Stimulated activated CD8-positive, alpha-beta memory T cell treated with anti-CD3 and anti-CD28 coated beads, Interleukin-15, amount 100 ng/mL, for 1 hour (primary cell): ENCODE measurements around the gene NPFFR2.
"Not testable (repeated sequence)": the region's sequence is repeated elsewhere in the genome, so short reads cannot be mapped to it uniquely, and the experiment has no call there.

ENCODE experiments used
- DNase-seq: peaks from one replicate; pipeline ENCODE4 v3.0.0-alpha.2; 2020; ENCODE audit warnings: low read depth

The NPFFR2 gene

DNA sequence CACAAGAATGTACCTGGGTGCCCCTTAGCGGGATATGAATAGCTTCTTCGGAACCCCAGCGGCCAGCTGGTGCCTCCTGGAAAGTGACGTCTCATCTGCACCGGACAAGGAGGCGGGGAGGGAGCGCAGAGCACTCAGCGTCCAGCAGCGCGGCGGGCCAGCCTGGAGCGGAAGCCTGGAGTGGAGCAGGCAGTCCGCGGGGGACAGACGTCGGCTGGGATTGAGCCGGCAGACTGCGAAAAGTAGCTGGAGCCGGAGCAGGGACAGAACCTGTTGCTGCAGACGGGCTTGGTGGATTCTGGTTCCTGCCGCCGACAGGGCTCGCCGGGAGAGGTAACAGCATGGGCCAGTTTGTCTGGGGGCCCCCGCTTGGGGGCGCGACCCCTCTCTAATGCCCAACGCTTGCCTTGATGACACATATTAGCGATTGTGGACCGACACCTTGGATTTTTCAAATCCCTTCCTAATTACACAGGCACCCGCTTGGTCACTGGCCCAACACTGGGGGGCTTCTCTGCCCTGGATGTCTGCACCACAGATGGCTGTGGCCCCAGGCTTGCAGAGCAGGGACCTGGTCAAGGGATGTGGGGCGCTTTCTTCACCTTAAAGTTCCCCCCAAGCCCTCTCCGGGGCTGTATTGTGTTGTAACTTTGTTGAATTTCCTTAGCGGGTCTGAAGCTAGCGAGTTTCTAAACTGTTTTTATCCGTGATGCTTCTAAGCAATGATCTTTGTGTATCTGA, at the start of gene NPFFR2:
Gene NPFFR2 (plus strand): TSS at position 133 of the 741 bp plus-strand sequence. CDS start 96,592 bp downstream, outside the sequence.
- no peak for DNase-seq

DNA sequence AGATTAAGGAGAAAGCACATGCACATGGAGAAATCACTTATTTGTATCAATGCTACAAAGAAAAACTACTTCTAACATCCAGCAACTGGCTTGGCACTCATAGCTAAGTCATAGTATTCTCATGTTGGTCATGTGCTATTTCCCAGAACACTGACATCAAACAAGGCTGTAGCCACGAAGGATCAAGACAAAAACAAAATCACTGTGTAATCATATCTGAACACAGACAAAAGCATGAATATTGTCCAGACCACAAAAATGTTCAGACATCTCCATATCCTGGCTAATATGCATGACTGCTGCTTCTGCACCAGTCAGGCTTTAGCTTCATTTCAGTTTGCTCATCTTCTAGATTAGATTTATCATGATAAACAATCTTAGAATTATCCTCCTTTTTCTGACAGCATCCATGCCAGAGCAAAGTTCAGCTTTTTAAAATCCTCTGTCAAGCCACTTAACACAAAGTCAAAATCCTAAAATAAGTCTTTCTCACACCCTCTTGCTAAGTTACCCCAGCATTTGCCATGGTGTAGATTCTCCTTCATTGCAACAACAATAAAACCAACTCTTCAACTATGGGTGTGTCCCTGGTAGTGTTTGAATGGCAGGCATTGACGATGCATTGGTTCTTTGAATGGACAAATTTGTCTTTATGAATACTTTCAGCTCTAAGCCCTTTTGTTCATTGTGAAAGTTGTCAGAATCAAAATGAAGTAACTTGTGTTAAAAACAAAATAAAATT, 39.1 kb upstream of the NPFFR2 start:
- DNase-seq: no peak

DNA sequence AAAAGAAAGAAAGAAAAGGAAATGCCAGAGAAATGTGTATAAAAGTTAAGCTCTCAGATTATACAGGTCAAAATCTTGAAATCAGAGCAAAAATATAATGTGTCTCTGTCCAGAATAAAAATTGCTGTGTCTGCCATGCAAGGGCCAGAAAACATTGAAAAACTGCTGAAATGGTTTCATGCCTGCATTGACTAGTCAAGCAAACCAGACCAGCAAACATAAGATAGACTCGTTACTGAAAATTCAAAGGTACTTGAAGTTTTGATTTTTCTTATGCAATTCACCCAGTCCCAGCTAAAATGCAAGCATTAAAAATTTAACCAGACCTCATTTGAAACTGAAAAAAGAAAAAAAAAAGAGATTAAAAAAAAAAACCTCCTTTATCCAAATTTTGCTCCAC, 37.2 kb upstream of the NPFFR2 start:
- DNase-seq: no peak

DNA sequence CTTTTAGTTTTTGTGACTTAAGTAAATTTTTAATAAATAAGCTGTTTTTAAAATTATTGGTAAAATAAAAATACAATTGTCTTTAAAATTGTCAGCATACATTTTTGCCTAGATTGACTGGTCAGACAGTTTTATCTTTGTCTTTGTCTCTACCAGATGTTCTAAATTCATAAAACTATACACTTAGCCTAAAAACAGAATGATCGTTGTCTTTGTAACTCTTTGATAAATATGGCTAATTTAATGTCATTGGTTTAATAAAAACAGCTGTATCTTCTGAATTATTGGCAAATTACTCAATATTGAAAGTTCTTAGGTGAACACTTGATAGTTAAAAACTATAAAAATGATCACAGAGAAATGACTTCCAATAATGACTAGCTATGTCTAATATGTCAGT, 36.5 kb upstream of the NPFFR2 start:
- DNase-seq: no peak

DNA sequence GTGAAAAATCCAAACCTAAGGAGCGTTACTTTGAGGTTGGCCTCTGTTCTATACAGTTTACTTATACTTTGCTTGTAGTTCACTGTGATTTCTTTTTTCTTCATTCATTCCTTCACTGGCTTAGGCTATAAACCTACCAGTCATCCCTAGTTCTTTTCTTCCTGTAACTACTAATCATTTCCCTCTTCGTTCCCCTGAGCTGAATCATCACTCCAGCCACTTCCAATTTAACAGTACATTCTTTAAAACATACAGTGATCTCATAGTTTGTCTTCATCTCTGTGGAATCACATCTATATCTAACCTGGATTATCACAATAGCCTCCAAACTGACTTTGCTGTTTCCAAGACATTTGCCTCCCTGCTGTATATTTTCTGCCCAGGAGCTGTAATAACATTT, 25.2 kb upstream of the NPFFR2 start:
- DNase-seq: no peak

DNA sequence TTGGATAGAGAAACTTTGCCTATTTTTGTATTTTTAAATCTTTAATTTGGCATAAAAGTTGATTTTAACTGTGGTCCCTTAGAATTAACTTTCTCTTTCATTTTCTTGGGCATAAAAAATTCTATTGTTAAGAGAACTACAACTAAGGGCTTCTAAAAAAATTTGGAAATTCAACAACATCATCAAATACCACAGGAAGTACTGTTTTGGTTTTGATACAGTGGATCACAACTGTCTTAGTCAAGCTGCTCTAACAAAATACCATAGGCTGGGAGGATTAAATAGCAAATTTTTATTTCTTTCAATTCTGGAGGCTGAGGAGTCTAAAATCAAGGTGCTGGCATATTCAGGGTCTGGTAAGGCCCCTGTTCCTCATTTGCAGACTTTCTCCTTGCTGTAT, 19.9 kb upstream of the NPFFR2 start:
- DNase-seq: no peak

DNA sequence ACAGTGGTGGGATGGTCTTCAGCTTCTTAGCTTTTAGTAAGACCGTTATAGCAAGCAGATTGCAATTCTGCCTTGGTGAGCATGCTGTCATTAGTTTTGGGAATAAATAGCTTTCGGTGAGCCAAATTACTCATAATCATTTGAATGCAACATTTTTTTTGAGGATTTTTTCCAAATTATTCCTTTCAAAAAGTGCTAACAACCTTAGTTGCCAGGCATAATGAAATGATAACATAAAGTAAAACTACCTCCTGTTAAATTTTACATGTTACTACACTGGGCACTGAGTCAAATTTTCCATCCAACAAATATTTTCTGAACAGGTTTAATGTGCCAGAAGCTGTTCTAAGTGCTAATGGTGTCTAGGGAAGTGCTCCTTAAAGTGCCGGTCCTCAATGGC, 15.8 kb upstream of the NPFFR2 start:
- DNase-seq: no peak

DNA sequence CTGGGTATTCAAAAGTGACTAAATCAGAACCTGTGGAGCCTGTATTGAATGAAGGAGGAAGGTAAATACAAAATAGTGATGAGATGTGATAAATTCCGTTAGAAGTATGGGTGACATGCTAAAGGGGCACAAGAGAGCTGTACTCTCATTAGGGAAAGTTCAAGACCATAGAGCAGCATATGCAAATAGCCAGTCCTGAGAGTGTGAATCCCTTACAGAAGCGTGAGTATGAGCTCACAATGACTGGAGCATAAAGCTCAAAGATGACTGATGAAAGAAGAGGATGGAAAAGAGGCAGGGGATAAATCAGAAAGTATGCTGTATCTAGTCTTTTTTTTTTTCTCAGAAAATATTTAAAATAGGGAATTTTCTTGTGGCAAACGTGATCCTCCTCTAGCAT, 12.1 kb upstream of the NPFFR2 start:
- DNase-seq: no peak

DNA sequence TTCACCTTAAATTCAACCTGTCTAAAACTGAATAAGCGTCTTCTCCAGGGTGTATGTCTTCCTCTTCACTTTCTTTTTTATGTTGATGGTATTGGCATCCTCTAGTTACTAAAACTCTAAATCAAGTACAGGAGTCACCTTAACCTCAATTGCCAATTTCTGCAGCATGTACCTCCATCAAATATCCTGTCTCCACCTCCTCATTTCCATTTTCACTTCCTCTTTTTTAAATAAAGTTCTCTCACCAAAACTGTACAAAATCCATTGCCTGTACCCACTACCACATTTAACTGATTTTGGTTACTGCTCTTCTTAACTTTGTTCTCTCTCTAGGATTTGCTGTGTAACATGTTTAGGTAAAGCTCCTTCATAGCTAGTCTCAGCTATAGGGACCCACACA, 9.2 kb upstream of the NPFFR2 start:
- no peak for DNase-seq

DNA sequence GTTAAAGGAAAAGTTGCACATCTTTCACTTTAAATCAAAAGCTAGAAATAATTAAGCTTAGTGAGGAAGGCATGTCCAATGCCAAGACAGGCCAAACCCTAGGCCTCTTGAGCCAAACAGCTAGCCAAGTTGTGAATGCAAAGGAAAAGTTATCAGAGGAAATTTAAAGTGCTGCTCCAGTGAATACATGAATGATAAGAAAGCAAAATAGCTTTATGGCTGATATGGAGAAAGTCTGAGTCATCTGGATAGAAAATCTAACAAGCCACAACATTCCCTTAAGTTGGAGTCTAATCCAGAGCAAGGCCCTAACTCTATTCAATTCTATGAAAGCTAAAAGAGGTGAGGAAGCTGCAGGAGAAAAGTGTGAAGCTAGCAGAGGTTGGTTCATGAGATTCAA, 23.8 kb downstream of the NPFFR2 start:
- DNase-seq: no peak

DNA sequence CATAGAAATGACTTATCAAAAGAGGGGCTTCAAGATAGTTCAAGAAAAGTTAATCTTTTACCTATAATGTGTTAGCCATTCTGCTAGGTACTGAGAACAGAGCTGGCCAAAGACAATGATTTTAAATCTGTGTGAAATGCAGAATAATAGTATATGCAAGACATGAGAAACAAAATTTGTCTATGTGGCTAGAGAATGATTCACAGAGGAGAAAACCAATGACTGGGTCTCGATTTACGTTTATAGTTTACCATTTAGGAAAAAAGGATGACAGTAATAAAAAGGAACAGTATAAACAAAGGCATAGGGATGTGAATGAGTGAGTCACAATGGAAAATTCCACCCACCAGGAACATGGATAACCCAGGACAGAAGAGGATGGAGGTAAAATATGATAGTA, 31.9 kb downstream of the NPFFR2 start:
- DNase-seq: no peak

DNA sequence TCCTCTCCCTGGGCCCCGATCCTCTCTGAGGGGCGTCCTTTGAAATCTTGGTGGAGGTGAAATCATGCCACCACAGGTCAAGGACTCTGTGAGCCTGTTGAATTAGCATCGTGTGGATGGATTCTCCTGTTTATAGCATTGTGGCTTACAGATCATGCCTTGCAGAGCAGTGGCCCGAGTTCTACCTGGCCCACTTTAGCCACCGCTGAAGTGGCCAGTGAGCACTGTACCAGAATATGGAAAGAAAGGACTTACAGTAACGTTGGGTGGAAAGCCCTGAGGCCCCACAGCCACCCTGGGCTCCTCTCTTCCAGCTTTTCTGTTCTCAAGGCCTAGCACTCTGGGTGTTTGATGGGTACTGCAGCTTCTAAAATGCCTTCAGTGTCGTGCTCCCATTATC, 35.3 kb downstream of the NPFFR2 start:
- DNase-seq: no peak

DNA sequence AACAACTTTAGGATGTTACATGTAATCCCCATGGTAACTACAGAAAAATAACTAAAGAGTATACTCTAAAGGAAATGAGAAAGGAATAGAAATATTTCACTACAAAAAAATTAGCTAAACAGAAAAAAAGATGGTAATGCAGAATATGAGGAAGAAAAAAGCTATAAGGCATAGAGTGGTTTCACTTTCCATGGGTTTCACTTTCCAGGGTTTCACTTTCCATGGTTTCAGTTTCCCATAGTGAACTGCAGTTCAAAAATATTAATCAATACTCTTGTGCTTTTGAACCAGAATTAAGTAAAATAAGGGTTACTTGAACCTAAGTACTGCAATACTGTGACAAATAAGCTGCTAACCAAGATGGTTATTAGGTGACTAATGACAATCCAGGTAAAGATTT, 42.0 kb downstream of the NPFFR2 start:
- no peak for DNase-seq

DNA sequence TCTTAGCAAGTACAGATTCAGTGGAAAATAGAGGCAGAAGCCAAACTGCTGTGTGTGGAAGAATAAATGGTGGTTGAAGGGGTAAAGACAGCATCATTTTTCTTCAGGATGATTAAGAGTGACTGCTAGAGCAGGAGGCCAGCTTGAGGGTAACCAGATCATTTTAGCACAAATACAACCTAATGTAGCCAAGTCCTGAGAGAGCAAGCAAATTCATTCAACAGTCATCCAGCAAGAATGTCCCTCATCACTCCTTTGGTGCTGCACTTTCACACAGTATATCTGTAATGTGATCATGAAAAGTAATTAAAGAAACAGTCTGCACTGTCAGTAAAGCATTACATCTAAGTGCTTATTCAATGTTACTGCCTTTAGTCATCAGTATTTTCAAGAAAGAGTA, 44.8 kb downstream of the NPFFR2 start:
- DNase-seq: no peak

DNA sequence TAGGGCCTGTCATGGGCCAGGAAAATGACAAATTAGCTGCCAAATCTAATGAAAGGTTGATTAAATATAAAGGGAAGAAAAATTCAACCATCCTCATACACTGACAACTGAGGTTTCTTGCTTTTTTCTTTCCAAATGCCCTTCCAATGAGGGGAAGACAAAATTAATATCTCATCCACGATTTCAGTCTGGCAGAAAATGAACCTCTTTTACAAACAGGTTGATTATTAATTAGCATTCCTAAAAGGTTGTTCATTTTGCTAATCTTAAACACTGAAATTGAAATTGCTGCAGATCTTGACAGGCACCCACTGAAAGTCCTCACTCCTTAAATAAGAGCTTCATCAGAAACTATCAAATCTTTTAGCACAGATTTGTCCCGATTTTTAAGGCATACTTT, 45.5 kb downstream of the NPFFR2 start:
- no peak for DNase-seq

DNA sequence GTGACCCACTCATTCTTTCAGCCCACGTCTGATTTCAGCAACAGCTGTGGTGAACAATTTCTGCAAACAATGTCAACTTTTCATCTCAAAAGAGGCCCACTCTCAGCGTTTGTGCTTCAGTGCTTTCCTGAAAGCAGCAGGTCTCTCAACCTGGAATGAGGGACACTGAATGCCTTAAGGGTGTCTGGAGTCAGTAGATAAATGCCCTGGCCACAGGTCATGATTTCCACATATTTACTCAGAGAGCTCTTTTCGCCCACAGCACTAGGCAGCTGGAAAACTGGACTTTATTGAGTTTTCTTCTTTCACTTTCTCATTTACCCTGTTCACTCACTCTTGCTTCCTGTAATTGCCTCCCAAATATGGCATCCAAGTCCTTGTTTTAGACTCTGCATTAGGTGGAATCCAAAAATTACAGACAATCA, 52.8 kb downstream of the NPFFR2 start:
- DNase-seq: no peak

DNA sequence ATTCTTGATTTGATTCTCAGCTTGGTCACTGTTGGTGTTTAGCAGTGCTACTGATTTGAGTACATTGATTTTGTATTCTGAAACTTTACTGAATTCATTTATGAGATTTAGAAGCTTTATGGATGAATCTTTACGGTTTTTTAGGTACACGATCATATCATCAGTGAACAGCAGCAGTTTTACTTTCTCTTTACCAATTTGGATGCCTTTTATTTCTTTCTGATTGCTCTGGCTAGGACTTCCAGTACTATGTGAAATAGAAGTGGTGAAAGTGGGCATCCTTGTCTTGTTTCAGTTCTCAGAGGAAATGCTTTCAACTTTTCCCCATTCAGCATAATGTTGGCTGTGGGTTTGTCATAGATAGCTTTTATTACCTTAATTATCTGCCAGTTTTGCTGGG, 58.8 kb downstream of the NPFFR2 start:
- not testable (repeated sequence) for DNase-seq

DNA sequence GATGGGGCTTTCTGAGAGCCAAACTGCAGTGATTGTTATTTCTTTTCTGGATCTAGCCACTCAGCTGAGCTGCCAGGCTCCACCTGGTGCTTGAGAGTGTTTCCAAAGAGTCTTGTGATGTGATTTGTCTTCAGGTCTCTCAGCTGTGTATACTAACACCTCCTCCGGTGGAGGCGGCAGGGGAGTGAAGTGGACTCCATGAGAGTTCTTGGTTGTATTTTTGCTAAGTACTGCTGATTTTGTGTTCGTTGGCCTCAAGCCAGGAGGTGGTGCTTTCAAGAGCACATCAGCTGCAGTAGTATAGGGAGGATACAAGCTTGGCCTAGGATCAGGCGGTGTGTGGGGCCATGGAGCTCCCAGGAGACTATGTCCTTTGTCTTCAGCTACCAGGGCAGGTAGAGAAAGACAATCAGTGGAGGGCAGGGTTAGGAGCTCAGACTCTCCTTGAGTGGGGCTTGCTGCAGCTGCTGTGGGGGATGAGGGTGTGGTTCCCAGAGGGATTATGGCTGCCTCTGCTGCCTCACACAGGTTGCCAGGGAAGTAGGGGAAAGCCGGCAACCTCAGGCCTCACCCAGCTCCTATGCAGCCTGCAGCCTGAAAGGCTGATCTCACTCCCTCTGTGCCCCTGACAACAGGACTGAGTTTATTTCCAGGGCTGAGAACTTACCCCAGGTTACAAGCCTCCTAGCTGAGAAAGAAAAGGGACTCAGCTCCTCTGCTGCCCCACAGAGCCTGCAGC, 62.4 kb downstream of the NPFFR2 start:
- DNase-seq: no peak

DNA sequence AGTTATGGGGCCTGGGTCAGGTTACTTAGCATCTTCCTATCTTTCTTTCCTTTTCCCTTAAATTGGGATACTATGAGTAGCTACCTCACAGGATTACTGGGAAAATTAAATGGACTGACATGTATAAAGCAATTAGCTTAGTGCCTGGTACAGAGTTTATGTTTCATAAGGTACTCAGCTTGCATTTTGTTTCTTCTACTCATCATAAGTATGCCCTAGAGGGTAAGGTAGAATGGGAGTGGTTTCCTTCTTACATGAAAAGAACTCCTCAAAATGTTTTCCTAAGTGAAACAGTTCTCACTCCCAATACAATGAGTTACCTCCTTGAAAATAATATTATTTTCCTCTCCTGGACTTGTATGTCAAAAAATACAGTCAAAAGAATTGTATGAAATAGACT, 75.7 kb downstream of the NPFFR2 start:
- DNase-seq: no peak

DNA sequence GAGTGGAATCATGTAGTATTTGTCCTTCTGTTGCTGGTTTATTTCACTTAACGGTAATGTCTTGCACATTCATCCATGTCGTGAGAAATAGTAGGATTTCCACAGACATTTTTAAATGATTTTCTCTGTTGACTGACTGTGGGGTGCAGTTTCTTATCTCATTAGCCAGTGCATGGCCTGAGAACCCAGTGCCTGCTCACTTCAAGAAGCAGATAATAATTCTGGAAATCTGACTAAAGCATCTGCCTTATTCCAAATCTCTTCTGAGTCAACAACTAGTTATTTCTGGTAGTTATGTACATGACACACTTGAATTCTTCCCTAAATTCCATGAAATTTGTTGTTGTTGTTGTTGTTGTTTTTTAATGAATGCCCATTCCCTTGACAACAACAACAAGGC, 77.6 kb downstream of the NPFFR2 start:
- DNase-seq: no peak

DNA sequence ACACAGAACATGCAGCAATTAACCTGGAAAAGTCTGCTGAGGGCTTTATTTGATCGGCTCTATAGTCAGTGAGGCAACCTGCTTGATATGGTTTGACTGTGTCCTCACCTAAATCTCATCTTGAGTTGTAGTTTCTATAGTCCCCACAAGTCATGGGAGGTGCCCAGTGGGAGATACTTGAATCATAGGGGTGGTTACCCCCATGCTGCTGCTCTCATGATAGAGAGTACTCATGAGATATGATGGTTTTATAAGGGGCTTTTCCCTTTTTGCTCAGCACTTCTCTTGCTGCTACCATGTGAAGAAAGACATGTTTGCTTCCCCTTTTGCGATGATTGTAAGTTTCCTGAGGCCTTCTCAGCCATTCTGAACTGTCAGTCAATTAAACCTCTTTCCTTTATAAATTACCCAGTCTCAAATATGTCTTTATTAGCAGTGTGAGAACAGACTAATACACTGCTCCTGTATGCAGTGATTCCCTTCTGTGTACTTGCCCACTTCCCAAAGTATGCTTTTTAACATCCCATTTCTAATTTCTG, 78.2 kb downstream of the NPFFR2 start:
- DNase-seq: no peak

DNA sequence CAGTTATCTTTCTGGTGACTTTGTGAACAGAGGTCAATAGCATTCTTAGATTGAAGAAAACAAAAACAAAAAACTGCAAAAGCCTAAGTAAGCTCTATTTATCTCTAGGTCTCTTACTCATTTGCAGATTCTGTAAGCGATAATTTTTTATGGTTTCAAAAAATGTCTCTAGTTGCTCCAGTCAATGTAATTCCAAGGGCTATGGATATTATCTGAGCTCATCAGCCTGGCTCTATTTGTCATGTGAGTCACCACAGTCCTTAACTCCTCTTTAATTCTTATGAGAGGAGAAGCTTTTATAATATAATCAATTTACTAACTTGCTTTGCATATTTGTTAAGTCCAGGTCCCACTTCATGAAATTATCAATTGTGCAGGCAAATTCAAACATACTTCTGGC, 79.1 kb downstream of the NPFFR2 start:
- DNase-seq: no peak

DNA sequence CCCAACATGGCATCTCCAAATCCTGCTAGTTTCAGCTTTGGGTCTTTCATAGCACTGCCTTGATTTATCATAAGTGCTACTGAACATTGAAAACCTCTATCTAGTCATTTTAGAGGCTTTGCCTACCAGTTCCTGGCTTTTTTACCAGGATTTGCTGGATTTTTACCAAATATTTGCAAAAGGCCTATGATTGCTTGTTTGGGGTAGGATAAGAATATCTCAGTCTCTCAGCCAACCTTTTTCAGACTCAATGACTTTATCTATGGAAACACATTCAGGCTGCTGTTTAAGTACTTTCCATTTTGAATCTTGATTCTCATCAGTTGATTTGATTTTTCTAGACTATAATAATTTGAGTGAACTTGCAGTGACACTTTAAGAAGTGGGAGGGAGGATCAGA, 80.1 kb downstream of the NPFFR2 start:
- no peak for DNase-seq
